ENCODE data around the gene SCYL1.

DNA sequence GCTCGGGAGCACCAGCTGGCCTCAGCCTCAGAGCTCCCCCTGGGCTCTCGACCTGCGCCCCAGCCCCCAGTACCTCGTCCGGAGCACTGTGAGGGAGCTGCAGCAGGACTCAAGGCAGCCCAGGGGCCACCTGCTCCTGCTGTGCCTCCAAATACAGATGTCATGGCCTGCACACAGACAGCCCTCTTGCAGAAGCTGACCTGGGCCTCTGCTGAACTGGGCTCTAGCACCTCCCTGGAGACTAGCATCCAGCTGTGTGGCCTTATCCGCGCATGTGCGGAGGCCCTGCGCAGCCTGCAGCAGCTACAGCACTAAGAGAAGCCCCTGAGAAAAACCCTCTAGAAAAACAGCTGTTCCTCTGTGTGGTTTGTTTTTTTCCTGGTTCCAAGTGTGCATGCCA lies 46.5 kb downstream of the SCYL1 start:
- TF ChIP-seq, protein P1, sequence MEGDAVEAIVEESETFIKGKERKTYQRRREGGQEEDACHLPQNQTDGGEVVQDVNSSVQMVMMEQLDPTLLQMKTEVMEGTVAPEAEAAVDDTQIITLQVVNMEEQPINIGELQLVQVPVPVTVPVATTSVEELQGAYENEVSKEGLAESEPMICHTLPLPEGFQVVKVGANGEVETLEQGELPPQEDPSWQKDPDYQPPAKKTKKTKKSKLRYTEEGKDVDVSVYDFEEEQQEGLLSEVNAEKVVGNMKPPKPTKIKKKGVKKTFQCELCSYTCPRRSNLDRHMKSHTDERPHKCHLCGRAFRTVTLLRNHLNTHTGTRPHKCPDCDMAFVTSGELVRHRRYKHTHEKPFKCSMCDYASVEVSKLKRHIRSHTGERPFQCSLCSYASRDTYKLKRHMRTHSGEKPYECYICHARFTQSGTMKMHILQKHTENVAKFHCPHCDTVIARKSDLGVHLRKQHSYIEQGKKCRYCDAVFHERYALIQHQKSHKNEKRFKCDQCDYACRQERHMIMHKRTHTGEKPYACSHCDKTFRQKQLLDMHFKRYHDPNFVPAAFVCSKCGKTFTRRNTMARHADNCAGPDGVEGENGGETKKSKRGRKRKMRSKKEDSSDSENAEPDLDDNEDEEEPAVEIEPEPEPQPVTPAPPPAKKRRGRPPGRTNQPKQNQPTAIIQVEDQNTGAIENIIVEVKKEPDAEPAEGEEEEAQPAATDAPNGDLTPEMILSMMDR (IDR thresholded peaks at IDR 0.05; ENCODE audit: borderline replicate concordance, extremely low read depth, low read length, poor library complexity, severe bottlenecking), result no peak
- TF ChIP-seq EZH2 (IDR thresholded peaks at IDR 0.05; ENCODE audit: borderline replicate concordance, low read depth, low read length, severe bottlenecking), result no peak
